ENCODE measurements around the gene KCNIP1.

The KCNIP1 gene

DNA sequence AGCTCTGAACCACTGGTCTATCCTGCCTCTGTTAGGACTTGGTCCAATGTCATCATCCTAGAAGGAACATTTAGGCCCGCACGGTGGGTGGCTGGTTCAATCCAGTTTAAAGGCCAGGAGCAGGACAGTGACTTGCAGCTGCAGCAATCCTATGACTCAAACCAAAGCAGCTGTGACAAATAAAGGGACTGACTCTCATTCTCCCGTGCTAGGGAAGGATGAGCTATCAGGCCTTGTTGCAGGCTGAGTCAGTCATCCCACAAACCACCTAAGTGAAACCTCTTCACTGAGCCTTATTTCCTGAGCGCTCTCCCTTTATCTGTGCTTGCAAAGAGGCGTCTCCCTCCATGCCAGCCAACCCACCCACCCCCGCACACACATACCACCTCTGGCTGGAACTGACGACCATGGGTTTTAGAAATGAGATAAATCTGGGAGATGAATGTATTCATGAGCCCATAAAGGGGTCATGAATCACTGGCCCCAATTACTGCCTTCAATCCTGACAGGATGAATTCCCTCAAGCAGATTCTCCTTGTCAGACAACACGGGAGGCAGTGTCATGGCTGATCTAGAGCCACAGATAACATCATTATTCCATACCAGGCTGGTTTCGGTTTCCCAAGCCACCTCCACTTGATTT, 93.4 kb downstream of the KCNIP1 start:
- no peak for DNase-seq (ENCODE audit: low read depth, low spot score)

DNA sequence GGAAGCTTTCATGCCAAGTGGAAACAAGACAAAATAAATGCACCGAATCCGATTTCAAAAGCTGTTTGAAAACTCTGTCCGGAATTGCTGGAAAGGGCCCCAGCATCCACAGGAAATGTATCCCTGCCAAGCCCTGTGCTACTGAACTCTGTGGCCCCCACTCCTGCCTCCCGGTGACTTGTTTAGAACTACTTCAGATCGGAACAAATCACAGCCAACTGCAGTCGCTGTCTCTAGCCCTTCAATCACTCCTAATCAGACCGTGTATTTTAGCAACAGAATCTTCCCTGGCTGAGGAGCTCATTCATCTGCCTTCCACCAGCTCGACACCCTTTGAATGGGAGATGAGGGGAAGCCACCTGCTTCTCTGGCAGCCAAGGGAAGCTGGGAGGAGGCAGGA, 94.1 kb downstream of the KCNIP1 start:
- no peak for DNase-seq (ENCODE audit: low read depth, low spot score)

DNA sequence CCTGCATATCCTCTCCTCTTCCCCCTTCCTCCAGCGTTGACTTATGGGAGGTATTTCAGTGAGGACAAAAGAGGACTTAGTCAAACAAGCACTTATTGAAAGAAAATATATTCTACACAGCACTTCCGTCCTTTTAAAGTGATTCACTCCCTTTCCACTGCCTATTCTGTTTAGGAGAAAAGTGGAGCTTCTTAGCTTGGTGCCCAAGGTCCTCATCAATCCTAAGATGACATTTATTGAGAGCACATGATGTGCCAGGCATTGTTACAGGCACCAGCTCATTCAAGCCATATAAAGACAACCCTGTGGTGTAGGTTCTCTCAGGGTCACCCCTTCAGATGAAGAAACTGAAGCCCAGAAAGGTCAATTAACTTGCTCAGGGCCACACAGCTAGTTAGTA, 95.9 kb downstream of the KCNIP1 start:
- DNase-seq (ENCODE audit: low read depth, low spot score): no peak

DNA sequence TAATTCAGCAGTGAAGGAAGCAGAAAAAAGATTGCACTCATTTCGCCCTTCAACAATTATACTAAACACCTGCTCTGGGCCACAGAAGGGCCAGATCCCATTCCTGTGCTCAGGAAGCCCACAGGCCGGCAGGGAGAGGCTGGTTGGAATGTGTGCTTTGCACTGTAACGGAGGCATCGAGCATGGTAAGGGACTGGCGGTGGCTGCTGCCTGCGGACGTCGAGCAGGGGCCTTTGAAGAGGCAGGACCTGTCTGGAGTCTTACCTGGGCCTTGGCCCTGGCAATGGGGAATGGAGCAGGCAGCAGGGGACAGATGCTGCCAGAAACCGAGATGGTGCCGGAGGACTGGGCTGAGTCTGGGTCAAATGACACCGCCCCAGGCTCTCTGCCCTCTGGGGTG, 97.8 kb downstream of the KCNIP1 start:
- DNase-seq (ENCODE audit: low read depth, low spot score): no peak

DNA sequence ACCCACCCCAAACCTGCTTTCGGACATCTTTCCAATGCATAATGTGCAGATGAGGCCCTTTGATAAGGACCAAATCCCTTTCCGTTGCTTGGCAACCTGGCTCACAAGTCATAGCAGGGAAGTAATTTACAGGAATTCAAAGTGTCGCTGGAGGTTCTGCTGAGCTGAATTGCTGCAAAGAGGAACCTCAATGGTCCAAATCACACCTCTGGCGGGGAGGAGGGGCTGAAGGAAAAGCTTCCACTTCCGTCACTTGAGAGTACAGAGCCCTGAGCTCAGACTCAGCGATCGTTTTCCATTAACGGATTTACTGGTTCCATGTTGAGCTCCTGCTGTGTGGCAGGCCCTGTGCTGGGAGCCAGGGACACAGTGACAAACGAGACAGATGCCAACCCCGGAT, 99.3 kb downstream of the KCNIP1 start:
- DNase-seq (ENCODE audit: low read depth, low spot score): no peak

DNA sequence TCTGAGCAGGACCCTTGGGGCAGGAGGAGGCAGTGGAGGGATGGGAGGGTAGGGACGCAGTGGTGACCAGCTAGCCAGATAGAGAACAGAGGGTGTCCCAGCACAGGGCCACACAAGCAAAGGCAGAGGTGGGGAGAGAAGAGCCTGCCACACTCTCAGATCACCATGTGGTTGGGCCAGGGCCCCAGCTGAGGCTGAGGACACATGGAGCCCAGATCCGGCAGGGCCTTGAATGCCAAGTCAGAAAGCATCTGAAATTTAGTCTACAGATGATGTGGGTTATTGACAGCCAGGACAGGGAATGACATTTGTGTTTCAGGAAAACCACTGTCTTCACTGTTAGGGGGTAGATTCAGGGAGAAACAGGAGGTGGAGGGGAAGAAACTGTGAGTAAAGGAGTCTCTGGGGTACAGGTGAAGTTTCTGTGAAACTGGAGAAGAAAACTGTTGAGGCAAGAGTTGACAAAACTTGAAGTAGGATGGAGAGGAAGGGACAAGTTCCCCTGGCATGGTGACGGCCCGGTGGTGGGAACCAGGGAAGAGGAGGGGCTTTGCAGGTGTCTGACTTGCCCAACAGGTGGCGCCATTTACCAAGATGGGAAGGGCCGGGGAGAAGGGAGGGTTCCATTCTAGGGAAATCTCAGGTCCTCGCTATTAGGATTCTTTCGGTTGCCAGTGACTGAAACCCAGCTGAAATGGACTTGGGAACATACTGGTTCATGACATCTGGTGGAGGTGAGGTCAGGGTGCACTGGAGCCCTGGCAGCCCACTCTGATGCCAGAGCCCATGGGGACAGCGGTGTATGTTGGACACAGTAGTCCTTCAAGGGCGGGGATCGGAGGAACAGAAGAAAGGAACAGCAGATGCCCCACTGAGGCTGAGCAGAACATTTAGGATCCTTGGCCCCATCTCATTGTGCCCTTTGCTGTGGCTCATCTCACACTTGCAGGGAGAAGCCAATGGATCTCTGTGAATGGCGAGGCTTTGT, 100.1 kb downstream of the KCNIP1 start:
- DNase-seq (ENCODE audit: low read depth, low spot score): no peak

DNA sequence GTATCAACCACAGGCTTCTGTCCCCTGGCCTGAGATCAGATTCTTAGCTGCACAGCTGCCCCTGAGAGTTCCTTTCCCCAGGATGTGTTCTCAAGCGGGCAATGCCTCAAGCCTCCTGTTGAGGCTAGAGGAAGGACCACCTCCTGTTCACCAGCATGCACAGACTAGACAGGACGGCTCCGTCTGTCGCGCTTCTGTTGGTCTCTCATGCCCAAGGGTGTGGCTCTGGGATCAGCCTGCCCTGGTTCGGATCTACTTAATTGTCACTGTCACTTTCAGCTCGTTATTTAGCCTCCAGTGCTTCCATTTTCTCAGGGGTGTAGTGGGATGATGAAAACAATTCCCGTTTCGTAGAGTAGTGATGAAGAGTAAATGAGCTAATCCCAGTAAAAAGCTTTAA, 103.1 kb downstream of the KCNIP1 start:
- no peak for DNase-seq (ENCODE audit: low read depth, low spot score)

DNA sequence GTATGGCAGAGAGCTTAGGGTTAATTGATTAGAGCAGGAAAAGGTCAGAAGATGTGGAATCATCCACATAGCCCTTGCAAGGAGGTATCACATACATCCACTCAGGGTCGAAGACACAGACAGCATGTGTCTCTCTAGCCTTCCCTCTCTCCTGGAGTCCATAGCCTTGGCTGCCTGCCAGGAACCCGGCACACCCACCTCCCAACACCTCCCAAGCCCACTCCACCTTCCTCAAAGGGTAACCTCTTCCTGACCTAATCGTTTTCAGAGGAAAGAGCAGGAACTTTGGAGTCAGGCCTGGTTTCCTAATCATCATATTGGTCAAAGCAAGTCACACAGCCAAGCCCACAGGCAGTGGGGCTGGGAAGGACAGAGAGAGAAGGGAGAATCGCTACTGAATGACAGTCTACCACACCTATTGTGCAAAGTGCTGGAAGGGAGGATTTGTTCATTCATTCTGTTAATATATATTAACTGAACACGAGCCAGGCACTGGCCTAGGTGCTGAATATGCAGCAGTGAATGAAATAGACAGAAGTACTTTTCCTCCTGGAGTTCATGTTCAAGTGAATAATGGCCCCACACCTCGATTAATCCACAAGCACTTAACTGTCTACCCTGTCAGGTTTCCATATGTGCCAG, 107.8 kb downstream of the KCNIP1 start:
- DNase-seq (ENCODE audit: low read depth, low spot score): no peak

DNA sequence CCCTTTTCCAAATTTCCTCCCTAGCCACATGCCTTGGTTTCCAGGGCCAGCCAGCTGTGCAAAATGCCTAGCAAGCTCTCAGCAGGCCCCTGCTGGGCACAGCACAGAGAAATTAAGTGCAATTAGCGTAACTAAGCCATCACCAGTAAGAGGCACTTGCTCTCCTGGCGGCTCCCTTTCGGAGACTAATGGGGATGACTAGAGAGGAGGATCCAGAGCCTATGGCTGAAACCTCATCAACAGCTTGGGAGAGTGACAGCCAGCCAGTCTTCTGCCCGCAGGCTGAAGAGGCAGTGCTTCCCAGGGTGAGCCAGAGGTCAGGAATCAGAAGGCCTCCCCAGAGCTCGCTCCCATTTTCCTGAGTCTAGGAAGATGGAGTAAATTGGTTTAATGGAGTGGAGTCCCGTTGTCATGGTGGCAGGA, 108.4 kb downstream of the KCNIP1 start:
- no peak for DNase-seq (ENCODE audit: low read depth, low spot score)

DNA sequence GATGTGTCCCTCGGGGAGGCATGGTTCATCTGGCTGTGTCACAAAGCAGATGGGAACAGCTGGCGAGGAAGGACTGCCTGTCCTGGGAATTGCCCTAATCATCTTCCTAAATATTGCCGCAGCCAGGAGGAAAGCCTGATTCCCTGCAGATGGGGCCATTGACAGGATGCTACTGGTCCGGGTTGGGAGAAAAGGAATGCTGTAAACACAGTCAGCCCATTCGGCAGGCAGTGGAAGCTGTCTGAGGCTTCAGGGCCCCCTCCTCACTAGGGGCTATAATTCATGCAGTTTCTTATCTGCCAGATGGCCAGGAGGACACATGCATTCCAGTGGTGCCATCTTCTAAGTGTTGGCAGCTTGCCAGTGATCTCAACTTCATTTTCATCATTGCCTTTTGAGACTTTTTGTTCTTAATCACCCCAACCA, 110.3 kb downstream of the KCNIP1 start:
- no peak for DNase-seq (ENCODE audit: low read depth, low spot score)

DNA sequence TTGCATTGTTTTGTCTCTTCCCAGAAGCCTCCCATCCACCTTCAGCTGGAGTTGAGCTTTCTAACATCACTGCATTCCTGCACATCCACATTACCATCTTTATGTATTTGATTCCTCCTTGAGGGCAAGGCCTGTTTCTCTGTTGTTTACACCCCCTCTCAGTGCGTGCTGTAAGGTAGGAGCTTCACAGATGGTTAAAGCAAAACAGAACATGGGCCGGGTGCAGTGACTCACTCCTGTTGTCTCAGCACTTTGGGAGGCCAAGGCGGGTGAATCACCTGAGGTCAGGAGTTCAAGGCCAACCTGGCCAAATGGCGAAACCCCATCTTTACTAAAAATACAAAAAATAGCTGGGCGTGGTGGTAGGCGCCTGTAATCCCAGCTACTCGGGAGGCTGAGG, 110.9 kb downstream of the KCNIP1 start:
- no peak for DNase-seq (ENCODE audit: low read depth, low spot score)

DNA sequence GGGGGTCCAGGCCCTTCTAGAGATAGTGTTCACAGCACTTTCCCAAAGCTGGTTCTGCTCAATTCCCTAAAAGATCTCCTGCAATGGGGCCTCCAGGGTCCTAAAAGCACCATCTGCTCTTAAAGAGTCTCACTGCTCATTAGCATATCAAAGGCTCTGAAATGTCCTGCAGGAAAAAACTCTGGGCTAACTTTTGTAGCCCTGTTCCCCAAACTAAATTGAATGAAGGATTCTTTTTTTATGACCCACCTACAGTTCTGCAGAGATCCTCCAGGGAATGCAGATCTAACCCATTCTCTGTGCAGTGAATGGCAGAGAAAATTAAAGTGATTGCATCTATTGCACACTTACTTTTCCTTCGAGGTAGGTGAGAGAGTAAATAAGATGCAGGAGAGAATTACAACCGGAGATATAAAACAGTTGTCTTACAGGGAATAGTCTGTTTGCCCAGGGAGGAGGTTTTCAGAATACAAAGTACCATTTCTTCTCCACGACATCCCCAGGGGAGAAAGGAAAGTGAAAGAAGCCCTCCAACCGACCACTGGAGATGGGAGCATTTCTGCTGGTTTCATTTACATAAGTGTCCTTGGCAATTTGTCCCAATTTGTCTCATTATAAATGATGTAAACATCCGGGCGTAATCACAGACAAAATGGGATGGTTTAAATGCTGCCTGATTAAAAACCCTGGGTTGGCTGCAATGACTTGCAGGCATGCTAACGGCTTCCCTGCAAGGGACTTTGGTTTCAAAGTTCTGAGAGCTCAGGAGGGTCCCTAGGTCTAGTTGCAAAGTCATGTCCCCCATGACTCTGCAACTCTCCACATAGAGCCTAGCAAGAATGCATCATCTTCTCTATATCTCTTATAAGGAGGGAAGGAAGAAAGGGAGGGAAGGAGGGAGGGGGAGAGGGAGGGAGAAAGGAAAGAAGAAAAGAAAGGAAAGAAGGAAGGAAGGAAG, 114.0 kb downstream of the KCNIP1 start:
- DNase-seq (ENCODE audit: low read depth, low spot score): no peak

DNA sequence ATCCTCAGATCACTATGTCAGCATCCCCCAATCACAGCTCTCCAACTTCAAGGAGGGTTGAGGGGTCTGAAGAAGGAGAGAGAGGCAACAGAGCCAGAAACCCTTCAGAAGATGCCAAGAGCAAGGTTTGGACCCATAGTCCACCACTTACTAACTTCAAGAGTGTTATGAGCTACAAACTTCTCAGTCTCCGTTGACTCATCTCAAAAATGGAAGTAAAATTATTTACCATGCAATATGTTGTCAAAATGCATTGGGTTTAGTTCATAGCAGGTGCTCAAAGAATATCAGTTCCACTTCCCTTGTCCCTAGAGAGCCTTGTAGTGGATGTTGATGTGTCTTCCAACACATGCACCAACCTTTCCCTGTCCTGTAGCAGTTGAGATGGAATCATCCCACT, 116.0 kb downstream of the KCNIP1 start:
- DNase-seq (ENCODE audit: low read depth, low spot score): no peak

DNA sequence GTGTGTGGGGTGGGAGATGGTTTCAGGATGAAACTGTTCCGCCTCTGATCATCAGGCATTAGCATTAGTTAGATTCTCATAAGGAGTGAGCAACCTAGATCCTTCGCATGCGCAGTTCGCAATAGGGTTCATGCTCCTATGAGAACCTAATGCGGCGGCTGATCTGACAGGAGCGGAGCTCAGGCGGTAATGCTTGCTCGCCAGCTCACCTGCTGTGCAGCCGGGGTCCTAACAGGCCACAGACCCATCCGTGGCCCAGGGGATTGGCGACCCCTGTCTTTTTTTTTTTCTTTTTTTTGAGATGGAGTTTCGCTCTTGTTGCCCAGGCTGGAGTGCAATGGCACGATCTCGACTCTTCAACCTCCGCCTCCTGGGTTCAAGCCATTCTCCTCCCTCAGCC, 119.1 kb downstream of the KCNIP1 start:
- DNase-seq (ENCODE audit: low read depth, low spot score): no peak

DNA sequence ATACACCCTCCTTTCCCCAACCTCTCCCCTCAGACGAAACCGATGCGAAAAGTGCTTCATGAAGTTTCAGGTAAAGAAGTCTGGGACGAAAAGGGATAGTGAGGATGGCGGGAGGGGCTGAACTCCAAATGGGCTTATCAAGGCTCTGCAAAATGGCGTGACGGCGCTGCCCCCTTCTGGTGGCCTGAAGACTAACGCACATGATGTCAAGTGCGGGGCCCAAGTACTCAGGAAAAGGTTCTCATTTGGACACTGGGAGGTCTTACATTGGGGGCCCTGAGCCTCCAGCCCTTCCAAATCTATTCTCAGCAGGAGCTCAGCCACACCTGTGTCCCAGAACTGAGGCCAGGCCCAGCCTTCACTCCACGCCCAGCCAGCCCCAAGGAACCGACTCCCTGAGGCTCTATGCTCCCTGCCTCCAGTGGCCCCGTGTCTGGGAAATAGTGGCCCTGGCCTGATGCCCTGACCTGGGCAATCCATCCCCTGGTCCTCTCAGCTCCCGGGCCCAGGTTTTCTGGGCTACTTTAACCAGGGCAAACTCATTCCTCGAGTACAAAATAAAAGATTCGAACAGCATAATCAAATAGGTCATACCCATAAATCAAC, 119.9 kb downstream of the KCNIP1 start:
- no peak for DNase-seq (ENCODE audit: low read depth, low spot score)

DNA sequence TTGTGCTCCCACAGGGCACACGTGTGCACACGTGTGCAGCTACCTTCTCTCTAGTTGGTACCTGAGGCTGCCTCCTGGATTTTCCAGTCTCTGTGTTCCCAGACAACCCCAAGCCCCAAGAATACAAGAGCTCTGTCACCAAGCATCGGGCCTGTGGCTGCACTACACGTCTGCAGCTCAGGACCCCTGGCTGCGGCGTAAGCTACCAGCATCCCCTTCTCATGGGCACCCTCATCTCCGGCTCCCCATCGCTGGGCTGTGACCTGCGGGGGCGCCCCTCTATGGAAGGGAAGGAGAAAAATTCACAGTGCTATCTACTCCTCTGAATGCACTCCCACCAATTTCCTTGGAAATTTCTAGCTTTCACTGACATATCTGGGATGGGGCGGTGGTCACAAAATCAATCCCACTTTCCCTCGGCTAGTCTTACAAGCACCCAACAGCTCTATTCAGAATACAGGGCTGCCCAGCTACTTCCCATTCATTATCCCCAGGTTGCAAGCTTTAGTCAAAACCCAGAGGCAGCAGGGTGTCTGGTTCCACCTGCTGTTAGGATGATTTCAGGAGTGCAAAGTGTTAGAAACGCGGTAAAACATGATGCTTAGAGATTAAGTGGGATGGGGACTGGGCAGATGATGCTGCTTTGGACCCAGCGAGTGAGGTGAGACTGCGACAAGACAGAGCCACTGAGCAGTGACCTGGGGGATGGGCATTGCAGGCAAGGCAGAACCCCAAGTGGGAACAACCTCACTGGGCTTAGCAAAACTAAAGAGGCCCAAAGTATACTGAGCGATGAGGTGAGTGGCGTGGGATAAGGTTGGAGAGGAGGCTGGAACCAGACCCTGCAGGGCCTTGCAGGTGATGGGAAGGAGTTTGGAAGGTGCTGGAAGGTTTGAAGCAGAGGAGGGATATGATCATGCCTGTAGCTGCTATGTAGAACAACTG, 121.7 kb downstream of the KCNIP1 start:
- no peak for DNase-seq (ENCODE audit: low read depth, low spot score)

DNA sequence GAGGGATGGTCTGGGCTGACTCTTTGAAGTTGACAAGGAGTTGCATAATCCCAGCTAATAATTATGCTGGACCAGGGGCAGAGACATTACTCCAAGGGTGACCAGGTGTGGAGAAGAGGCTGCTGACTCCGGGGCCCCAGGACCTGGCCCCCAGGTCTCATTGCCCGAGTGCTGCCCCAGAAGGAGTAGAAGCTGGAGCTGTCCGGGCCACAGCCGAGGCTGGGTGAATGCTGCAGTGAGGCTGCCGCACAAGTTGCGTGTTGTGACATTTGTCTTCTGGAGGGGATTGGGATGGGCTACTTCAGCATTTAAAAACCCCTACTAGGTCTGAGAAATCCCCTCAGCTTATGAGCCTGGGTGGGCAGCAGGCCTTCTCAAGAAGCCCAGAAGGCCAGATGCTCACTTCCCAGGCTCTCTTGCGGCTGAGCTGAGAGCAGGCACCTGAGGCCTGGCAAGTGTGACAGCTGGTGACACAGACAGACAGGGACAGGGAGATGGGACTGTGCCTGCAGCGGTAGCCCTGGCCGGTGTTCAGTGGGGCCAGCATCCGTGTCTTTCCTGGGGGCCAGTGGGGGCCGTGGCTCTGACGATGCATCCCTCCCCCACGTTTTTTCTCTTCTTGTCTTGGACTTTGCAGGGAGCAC, 122.8 kb downstream of the KCNIP1 start:
- no peak for DNase-seq (ENCODE audit: low read depth, low spot score)

DNA sequence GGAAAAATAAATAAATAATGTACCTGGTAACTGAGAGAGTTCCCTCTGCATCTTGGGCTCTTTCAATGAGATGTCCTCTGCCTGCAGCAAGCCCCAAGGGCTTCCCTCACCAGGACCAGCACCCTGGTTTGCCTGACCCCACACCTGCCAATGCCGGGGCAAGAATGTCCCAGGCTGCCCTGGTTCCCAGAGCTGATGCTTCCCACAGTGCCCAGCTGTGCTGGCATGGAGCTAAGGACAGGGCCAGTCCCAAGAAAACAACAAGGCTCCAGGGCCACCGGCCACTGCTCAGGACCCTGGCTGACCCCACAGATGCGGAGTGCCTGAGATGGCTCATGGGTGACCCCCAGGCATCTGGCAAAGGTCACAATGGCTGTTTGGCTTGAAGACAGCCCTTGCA, 123.5 kb downstream of the KCNIP1 start:
- DNase-seq (ENCODE audit: low read depth, low spot score): no peak

DNA sequence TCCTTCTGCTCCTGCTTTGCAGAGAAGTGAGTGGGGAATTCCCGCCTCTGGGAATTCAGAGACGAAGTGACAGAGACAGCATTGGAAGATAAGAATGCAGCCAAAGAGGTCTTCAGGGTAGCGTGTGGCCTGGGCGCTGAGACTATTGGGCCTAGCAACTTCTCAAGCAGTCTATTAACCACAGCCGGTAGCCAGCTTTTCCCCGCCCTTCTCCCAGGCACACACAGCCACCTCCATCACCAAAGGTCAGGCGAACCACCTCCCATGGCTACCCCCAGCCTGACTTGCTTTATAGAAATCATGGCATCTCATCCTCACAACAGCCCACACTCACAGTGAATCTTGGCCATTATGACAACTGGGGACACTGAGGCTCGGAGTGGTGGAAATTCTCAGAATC, 124.2 kb downstream of the KCNIP1 start:
- DNase-seq (ENCODE audit: low read depth, low spot score): no peak

Measured in smooth muscle cell of the brain vasculature (primary cell).